ENCODE measurements around the gene SF3B2. TPM values are rescaled to one million over a fixed set of nuclear protein-coding genes. Genes with fewer than 3 reads are reported as not detected.

The SF3B2 gene
- total and polyA plus RNA-seq, 5 donors = 62.1 to 97.7 (median 89.0) TPM

DNA sequence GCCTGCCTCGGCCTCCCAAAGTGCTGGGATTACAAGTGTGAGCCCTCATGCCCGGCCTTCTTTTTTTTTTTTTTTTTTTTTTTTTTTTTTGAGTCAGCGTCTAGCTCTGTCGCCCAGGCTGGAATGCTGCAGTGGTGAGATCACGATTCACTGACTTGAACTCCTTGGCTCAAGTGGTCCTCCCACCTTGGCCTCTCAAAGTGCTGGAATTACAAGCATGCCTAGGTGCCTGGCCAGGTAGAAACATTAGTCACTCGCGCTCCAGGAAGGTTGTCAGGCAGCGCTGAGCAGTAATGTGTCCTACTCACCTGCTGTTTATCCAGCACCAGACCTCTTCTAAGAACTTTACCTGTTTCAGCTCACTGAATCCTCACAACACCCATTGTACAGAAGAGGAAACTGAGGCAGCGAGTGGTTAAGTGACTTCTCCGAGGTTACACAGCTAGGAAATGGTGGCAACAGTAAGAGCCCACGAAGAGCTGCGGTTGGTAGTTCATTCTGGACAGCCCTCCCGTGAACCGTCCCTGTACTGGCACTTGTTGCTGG is 40.9 kb upstream of the SF3B2 start:
- intact Hi-C loops (cut with DNase I) = no loop called here
- WGBS = 50% methylated on average over 14 of the region's 14 CpGs

GRCh38 chr11:66011785-66012303 is 40.3 kb upstream of the SF3B2 start, which contains the start of gene CST6:
Gene CST6, plus strand, starts transcription at chr11:66012008. Its CDS starts 37 bp downstream, at chr11:66012045.
- no peak for ATAC-seq
- Histone ChIP-seq H3K4me1 (ENCODE audit: control insufficient read depth, insufficient read depth, low read length) (no peaks in the 10 kb centered on the region), H3K4me3 (ENCODE audit: low read length) (no peak within 1 kb of the TSS), H3K27ac (ENCODE audit: low read length) (no peak within 1 kb of the TSS), H3K27me3 (ENCODE audit: control insufficient read depth, insufficient read depth) (no peaks in the 10 kb centered on the region), H3K9me3 (ENCODE audit: control insufficient read depth, low read length) (no peaks in the 10 kb centered on the region)
- 8% methylated on average over 61 of the region's 61 CpGs for whole genome bisulfite sequencing
- intact Hi-C loops (cut with DNase I) = no loop called here
- DNase-seq = peak in 1 of 3 donors; percentile 53

More for the DNA sequence above, 40.9 kb upstream of the SF3B2 start:
- Histone ChIP-seq H3K4me1 (ENCODE audit: control insufficient read depth, insufficient read depth, low read length) (no peaks in the 10 kb centered on the region), H3K4me3 (ENCODE audit: low read length) (no peak overlapping the region), H3K27me3 (ENCODE audit: control insufficient read depth, insufficient read depth) (no peaks in the 10 kb centered on the region), H3K27ac (ENCODE audit: low read length) (no peak overlapping the region), H3K9me3 (ENCODE audit: control insufficient read depth, low read length) (no peaks in the 10 kb centered on the region)
- no peak for ATAC-seq
- no peak for DNase-seq

- H3K4me1 ChIP-seq (ENCODE audit: control insufficient read depth, insufficient read depth, low read length) = no peaks in the 10 kb centered on the region
- H3K27ac ChIP-seq (ENCODE audit: low read length) = no peak overlapping the region
- H3K9me3 ChIP-seq (ENCODE audit: control insufficient read depth, low read length) = no peaks in the 10 kb centered on the region
- H3K4me3 ChIP-seq (ENCODE audit: low read length) = no peak overlapping the region
- intact Hi-C loops (cut with DNase I) = no loop called here
- 58% methylated on average over 12 of the region's 12 CpGs for WGBS
- no peaks in the 10 kb centered on the region for H3K27me3 ChIP-seq (ENCODE audit: control insufficient read depth, insufficient read depth)
- ATAC-seq (no peak), DNase-seq (no peak)
Observed at GRCh38 chr11:66012371-66012945, 39.7 kb upstream of the SF3B2 start.

DNA sequence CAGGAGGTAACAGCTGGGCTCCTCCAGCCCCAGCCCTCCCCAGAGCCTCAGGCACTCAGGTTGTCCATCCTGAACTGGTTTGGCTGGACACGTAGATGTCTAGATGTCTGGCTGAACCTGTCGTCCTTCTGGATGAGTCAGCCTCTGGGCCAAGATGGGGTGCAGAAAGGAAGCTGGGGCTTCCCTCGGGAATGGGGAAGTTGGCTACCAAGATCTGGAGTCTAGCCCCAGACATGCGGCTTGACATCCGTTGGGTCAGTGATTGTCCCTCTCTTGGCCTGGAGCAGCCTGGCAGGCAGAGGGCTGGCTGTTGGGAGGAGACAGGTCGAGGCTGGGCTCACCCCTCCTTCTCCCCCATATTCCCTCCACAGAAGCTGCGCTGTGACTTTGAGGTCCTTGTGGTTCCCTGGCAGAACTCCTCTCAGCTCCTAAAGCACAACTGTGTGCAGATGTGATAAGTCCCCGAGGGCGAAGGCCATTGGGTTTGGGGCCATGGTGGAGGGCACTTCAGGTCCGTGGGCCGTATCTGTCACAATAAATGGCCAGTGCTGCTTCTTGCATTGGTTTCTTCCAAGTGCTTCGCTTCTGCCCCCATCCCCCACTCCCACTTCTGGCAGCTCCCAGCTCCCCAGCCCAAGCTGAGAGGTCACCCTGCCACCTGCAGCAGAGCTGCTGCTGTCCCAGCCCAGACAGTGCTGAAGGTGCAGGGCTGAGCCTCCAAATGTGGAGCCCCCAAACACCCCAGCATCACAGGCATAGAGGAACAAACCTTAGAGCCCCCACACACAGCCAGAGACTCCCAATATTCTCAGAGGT is 39.0 kb upstream of the SF3B2 start:
- intact Hi-C loops (cut with DNase I) = no loop called here
- H3K27ac ChIP-seq (ENCODE audit: low read length) = no peak overlapping the region
- no peaks in the 10 kb centered on the region for H3K4me1 ChIP-seq (ENCODE audit: control insufficient read depth, insufficient read depth, low read length)
- H3K4me3 ChIP-seq (ENCODE audit: low read length) = no peak overlapping the region
- DNase-seq = no peak
- WGBS = 54% methylated on average over 12 of the region's 12 CpGs
- H3K9me3 ChIP-seq (ENCODE audit: control insufficient read depth, low read length) = no peaks in the 10 kb centered on the region
- no peak for ATAC-seq
- no peaks in the 10 kb centered on the region for H3K27me3 ChIP-seq (ENCODE audit: control insufficient read depth, insufficient read depth)

DNA sequence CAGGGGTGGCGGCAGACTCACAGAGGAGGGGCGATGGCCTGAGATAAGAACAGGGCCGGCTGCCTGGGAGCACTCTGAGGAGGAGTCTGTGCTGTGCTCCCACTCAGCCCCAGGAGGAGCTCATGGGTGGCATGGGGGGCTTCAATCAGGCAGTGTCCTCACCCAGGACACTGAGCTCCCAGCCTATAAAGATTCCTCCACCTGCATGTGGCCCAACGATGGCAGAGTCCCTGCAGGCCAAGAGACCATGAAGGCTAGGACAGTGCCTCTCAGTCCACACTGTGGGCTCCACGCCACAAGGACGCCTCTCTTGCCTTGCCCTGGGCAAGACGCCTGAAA is 38.4 kb upstream of the SF3B2 start:
- DNase-seq = no peak
- Histone ChIP-seq H3K27me3 (ENCODE audit: control insufficient read depth, insufficient read depth) (no peaks in the 10 kb centered on the region), H3K4me3 (ENCODE audit: low read length) (no peak overlapping the region), H3K27ac (ENCODE audit: low read length) (no peak overlapping the region), H3K9me3 (ENCODE audit: control insufficient read depth, low read length) (no peaks in the 10 kb centered on the region), H3K4me1 (ENCODE audit: control insufficient read depth, insufficient read depth, low read length) (no peaks in the 10 kb centered on the region)
- intact Hi-C loops (cut with DNase I) = no loop called here
- 60% methylated on average over 7 of the region's 7 CpGs for WGBS
- ATAC-seq = no peak

- WGBS = 75% methylated on average over 6 of the region's 6 CpGs
- H3K9me3 ChIP-seq (ENCODE audit: control insufficient read depth, low read length) = no peaks in the 10 kb centered on the region
- no peaks in the 10 kb centered on the region for H3K4me1 ChIP-seq (ENCODE audit: control insufficient read depth, insufficient read depth, low read length)
- no peaks in the 10 kb centered on the region for H3K27me3 ChIP-seq (ENCODE audit: control insufficient read depth, insufficient read depth)
- intact Hi-C loops (cut with DNase I) = no loop called here
- H3K27ac ChIP-seq (ENCODE audit: low read length) = no peak overlapping the region
- ATAC-seq = no peak
- H3K4me3 ChIP-seq (ENCODE audit: low read length) = no peak overlapping the region
- DNase-seq = no peak
Observed at GRCh38 chr11:66014804-66015453, 37.2 kb upstream of the SF3B2 start.

GRCh38 chr11:66015454-66015881 is 36.7 kb upstream of the SF3B2 start:
- H3K9me3 ChIP-seq (ENCODE audit: control insufficient read depth, low read length) = no peaks in the 10 kb centered on the region
- no peak overlapping the region for H3K27ac ChIP-seq (ENCODE audit: low read length)
- H3K4me3 ChIP-seq (ENCODE audit: low read length) = no peak overlapping the region
- DNase-seq (peak in 1 of 3 donors; percentile 40), ATAC-seq (peak; percentile 59 to 60)
- WGBS = 46% methylated on average over 7 of the region's 7 CpGs
- H3K4me1 ChIP-seq (ENCODE audit: control insufficient read depth, insufficient read depth, low read length) = no peaks in the 10 kb centered on the region
- H3K27me3 ChIP-seq (ENCODE audit: control insufficient read depth, insufficient read depth) = no peaks in the 10 kb centered on the region
- intact Hi-C loops (cut with DNase I) = no loop called here

- ATAC-seq (peak in 1 of 2 donors; percentile 6), DNase-seq (no peak)
- intact Hi-C loops (cut with DNase I) = no loop called here
- H3K9me3 ChIP-seq (ENCODE audit: control insufficient read depth, low read length) = no peaks in the 10 kb centered on the region
- H3K4me3 ChIP-seq (ENCODE audit: low read length) = no peak overlapping the region
- no peaks in the 10 kb centered on the region for H3K27me3 ChIP-seq (ENCODE audit: control insufficient read depth, insufficient read depth)
- H3K4me1 ChIP-seq (ENCODE audit: control insufficient read depth, insufficient read depth, low read length) = no peaks in the 10 kb centered on the region
- no peak overlapping the region for H3K27ac ChIP-seq (ENCODE audit: low read length)
- 73% methylated on average over 18 of the region's 18 CpGs for WGBS
Observed at GRCh38 chr11:66015936-66016792, 36.0 kb upstream of the SF3B2 start.

DNA sequence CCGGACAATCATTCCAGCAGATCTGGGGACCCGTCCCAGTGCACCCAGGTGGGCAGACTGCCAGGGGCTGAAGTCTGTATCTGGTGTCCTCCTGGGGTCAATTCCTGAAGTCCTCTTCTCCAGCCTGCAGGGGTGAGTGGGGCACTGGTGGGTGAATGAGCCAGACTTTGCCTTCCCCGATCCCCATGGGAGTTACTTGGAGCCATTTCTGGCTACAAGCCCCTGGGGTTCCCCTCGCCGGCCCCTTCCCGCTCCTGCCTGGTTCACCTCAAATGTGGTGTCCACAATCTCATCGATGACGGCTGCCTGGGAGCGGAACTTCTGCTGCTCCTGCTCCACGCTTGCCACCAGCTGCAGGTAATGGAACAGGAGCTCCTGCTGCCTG is 35.4 kb upstream of the SF3B2 start:
- Histone ChIP-seq H3K27me3 (ENCODE audit: control insufficient read depth, insufficient read depth) (no peaks in the 10 kb centered on the region), H3K9me3 (ENCODE audit: control insufficient read depth, low read length) (no peaks in the 10 kb centered on the region), H3K27ac (ENCODE audit: low read length) (no peak overlapping the region), H3K4me3 (ENCODE audit: low read length) (no peak overlapping the region), H3K4me1 (ENCODE audit: control insufficient read depth, insufficient read depth, low read length) (no peaks in the 10 kb centered on the region)
- no peak for DNase-seq
- intact Hi-C loops (cut with DNase I) = no loop called here
- no peak for ATAC-seq
- 81% methylated on average over 10 of the region's 10 CpGs for WGBS

GRCh38 chr11:66017321-66017720 is 34.8 kb upstream of the SF3B2 start:
- ATAC-seq (no peak), DNase-seq (no peak)
- no peaks in the 10 kb centered on the region for H3K27me3 ChIP-seq (ENCODE audit: control insufficient read depth, insufficient read depth)
- H3K27ac ChIP-seq (ENCODE audit: low read length) = no peak overlapping the region
- H3K4me1 ChIP-seq (ENCODE audit: control insufficient read depth, insufficient read depth, low read length) = no peaks in the 10 kb centered on the region
- H3K9me3 ChIP-seq (ENCODE audit: control insufficient read depth, low read length) = no peaks in the 10 kb centered on the region
- H3K4me3 ChIP-seq (ENCODE audit: low read length) = no peak overlapping the region
- WGBS = 77% methylated on average over 4 of the region's 4 CpGs
- intact Hi-C loops (cut with DNase I) = no loop called here
